ENCODE measurements around the gene LYPD1.
A peak's percentile ranks its signal among the peaks of the same experiment; 100 is the strongest.

Gene LYPD1

GRCh38 chr2:132668189-132668823 lies 1.7 kb downstream of the LYPD1 start:
- peak; percentile 84 for DNase-seq (ENCODE audit: low read depth, low spot score)

DNA sequence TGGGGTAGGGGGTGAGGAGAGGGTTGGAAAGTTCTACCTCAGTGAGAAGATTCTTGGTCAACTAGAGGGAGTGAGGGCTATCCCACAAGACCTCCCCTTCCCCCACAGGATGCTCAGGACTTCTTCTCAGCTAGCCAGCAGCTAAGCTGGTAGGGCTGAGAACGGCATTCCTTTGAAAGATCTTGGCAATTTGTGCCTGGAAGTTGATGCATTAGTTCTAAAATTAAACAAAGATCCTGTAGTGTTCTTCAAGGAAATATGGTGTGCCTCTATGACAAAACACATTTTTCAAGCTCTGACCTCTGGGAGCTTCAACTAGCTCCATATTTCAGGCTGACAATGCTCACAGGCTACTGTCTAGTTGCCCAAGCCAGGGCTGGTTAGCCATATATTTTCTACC lies 2.3 kb downstream of the LYPD1 start:
- DNase-seq (ENCODE audit: low read depth, low spot score): peak; percentile 44

DNA sequence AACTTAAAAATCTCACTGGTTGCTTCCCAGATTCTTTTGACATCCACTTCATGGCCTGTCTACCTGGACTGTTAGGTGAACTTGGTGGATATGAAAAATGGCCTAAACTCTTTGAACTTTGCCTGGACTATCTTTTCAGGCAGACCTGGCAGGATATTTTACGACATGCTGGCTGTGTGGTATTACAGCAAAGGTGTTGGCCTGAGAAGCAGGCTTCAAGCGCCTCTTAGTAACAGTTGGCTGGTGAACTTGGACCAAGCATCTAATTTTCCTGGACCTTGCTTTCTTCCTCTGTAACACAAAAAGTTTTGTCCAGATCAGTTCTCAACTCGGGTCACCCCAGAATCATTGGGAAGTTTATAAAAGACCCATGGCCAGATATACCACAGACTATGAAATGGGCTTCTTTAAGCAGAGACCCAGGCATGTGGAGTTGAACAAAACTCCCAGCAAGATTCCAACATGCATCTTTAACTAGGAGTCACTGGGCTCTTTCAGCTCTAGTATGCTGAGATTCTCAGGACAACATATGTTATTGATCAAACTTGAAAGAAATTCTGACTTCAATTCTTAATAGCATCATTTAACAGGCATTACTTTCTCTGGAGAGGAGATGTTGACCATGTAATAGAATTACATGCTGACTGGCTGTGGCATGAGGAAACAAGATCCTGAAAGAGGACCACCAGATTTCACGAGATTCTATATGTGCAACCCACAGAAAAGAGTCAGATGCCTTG lies 4.4 kb downstream of the LYPD1 start:
- DNase-seq (ENCODE audit: low read depth, low spot score): no peak

GRCh38 chr2:132664096-132664495 lies 5.9 kb downstream of the LYPD1 start:
- DNase-seq (ENCODE audit: low read depth, low spot score): peak; percentile 36

- DNase-seq (ENCODE audit: low read depth, low spot score): peak; percentile 35
These were observed 7.3 kb downstream of the LYPD1 start for GRCh38 chr2:132662732-132663131.

GRCh38 chr2:132659331-132659730 lies 10.7 kb downstream of the LYPD1 start:
- DNase-seq (ENCODE audit: low read depth, low spot score): no peak

GRCh38 chr2:132656266-132656975 lies 13.6 kb downstream of the LYPD1 start:
- peak; percentile 70 for DNase-seq (ENCODE audit: low read depth, low spot score)

GRCh38 chr2:132654968-132655367 lies 15.0 kb downstream of the LYPD1 start:
- no peak for DNase-seq (ENCODE audit: low read depth, low spot score)

DNA sequence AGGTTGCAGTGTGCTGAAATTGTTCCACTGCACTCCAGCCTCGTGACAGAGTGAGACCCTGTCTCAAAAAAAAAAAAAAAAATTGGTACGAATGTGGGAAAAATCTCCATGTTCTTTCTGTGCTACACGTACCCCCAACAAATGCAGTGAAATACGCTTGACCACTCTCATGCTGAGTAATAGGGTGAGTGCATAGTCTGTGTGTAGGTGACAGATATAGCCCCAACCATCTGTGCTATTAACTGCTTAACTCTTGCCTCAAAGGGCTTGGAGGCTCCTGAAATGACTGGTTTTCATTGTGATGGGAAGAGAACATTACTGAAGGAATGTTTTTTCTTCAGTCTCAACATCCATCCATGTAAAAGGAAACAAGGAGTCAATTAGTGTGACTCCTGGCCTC lies 15.7 kb downstream of the LYPD1 start:
- no peak for DNase-seq (ENCODE audit: low read depth, low spot score)

DNA sequence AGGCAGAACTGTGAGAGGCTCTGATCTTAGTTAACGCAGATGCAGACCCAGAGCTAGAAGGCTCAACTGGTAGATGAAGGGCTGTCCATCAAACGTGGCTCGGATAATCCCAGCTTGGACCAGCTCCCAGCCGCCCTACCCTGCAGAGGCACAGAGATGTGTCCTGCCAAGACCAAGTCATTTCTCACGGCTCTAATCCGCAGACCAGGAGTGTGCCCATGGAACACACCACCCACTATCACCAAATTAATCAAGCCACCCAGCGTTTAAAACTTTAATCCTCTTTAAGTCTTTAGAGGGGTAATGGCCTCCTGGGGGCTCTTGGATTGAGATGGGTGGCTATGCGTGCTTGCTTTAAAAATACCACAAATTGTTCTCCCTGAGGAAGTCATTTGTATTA lies 17.5 kb downstream of the LYPD1 start:
- DNase-seq (ENCODE audit: low read depth, low spot score): peak; percentile 92

DNA sequence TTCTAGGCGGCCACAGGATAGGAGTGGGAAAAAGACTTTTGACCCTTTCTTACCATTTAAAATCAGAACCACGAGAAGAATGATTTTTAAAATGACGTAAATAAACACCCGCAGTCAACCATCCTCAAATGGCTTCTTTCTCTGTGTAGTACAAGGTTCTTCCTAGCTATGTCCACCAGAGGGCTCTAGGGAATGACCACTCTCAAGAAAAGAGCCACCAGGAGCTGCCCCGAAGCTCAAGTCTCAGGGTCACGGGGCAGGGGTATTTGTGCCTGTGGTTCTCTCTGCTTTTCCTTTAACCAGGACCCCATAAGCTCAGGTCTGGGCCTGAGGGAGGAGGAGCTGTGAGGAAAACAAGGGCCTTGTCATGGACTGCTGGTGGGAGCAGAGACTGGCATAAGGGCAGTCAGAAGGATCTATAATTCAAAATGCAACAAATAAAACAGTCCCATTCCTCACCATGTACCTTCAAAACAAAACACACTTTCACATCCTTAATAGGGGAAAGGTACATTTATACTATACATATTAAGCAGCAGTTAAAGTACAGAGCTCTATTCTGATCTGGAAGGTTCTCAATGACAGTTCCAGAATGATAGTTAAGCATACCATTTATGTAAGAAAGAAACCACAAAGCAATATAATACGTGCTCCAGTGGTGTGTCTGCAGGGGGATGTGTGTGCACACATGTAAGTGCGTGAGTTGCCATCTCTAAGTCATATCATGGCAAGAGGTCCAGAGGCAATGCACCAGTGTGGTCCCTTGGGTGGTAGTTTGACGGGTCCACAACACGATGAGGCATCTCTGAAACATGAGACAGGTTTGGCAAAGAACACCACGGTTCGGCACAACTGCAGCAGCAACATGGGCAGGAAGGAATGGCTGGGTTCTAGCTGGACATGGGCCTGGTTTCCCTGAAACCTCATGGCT lies 18.6 kb downstream of the LYPD1 start:
- DNase-seq (ENCODE audit: low read depth, low spot score): peak; percentile 55

GRCh38 chr2:132646540-132647108 lies 23.4 kb downstream of the LYPD1 start:
- DNase-seq (ENCODE audit: low read depth, low spot score): peak; percentile 49

DNA sequence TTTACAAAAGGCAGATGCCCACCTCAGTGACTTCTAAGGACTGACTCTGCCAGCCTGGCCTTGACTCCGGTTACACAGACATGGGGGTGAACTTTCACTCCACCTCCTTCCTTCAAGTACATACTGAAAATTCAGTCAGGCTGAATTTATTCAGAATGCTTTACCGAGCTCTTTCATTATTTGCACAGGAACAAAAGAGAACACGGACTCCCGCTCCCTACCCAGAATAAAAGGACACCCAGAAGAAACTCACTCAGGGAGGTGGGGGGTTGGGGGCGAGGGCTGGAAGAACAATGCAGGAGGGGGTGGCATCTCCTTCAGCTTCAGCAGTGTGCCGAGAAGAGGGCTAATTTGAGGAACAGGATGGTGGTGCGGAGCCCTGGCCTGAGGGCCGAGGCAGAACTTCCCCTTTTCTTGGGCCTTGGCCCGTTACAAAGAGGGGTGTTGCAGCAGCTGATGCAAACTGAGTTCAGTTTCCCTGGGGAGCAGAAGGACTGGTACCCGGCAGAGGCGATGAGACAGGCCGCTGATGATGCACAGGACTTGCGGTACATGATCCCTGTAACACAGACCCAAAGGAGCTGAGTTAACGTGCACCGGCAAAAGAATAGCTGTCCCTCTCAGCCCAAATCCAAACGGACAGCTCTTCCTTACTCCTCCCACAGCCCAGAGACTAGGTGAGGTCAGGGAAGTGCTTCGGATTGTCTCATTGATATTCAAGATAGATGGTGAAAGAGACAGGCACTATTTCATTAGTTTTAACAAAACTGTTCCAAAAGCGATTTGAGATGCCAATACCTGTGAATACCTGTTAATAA lies 24.1 kb downstream of the LYPD1 start:
- peak; percentile 58 for DNase-seq (ENCODE audit: low read depth, low spot score)

GRCh38 chr2:132645176-132645575 lies 24.8 kb downstream of the LYPD1 start:
- DNase-seq (ENCODE audit: low read depth, low spot score): no peak

- DNase-seq (ENCODE audit: low read depth, low spot score): no peak
These were observed 27.6 kb downstream of the LYPD1 start for GRCh38 chr2:132642415-132642814.

DNA sequence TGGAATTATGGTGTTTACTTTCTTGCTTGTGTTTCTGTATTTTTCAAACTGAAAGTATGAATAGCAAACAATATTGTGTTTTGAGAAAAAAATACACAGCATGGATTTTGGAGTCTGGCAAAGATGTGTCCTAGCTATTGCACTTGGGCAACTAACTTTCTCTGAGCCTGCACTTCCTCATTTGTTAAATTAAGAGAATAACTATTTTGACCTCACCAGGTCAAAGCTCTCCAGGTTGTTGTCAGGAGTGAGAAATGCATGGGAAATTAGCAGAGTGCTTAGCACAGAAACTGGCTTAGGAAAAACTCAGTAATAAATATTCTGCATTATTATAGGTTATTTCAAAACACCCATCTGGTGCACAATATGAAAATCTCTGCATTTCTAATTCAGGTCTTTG lies 28.2 kb downstream of the LYPD1 start:
- no peak for DNase-seq (ENCODE audit: low read depth, low spot score)

DNA sequence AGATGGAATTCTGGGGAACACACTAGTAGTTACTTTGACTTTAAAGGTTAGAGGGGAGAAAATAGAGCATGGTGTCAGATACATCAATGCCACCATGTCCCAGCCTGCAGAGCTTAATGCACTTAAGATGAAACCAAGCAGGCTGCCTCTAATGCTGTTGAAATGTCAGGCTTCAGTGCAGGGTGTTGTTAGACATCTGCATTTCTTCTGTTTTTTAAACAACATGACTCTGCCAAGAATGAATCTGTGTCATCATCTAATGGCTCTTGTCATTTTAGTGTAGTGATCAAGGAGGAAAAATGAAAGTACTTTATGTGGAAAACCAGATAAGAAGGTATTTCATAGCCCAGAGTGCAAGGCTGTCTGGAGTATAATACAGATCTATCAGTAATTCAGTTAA lies 29.9 kb downstream of the LYPD1 start:
- no peak for DNase-seq (ENCODE audit: low read depth, low spot score)

- DNase-seq (ENCODE audit: low read depth, low spot score): no peak
These were observed 31.5 kb downstream of the LYPD1 start for GRCh38 chr2:132638313-132639040.

DNA sequence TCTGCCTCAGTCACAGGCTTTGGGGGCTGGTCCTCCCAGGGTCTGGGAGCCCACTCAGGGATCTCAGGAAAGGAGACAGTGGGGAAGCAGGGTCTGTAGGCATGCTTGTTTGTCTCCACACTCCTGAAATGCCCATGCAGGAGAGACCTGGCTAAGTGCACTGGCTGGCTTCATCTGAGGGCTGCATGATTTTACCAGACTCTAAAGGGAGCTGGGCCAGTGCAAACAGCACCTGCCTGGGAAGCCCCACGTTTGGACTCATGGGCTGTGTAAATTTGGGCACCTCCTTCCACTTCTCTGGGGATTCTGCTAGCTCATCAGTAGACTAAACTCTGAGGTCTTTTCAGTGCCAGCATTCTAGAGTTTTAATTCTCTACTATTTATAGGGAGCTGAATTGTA lies 33.7 kb downstream of the LYPD1 start:
- no peak for DNase-seq (ENCODE audit: low read depth, low spot score)

- no peak for DNase-seq (ENCODE audit: low read depth, low spot score)
These were observed 36.4 kb downstream of the LYPD1 start for GRCh38 chr2:132633635-132634034.
